GM12874 (cell line): ENCODE results near the gene KCP.

Experiments used
- TF ChIP-seq, protein P1 (sequence below): IDR thresholded peaks from 2 replicates; pipeline ENCODE4 v1.5.1; 2011; ENCODE audit warnings: low read depth, mild to moderate bottlenecking, control low read depth, low read length, moderate library complexity; ENCODE audit not compliant: insufficient read depth

The KCP gene

GRCh38 chr7:128903621-128904361 lies 6.7 kb downstream of the KCP start:
- TF ChIP-seq, protein P1, sequence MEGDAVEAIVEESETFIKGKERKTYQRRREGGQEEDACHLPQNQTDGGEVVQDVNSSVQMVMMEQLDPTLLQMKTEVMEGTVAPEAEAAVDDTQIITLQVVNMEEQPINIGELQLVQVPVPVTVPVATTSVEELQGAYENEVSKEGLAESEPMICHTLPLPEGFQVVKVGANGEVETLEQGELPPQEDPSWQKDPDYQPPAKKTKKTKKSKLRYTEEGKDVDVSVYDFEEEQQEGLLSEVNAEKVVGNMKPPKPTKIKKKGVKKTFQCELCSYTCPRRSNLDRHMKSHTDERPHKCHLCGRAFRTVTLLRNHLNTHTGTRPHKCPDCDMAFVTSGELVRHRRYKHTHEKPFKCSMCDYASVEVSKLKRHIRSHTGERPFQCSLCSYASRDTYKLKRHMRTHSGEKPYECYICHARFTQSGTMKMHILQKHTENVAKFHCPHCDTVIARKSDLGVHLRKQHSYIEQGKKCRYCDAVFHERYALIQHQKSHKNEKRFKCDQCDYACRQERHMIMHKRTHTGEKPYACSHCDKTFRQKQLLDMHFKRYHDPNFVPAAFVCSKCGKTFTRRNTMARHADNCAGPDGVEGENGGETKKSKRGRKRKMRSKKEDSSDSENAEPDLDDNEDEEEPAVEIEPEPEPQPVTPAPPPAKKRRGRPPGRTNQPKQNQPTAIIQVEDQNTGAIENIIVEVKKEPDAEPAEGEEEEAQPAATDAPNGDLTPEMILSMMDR = no peak

DNA sequence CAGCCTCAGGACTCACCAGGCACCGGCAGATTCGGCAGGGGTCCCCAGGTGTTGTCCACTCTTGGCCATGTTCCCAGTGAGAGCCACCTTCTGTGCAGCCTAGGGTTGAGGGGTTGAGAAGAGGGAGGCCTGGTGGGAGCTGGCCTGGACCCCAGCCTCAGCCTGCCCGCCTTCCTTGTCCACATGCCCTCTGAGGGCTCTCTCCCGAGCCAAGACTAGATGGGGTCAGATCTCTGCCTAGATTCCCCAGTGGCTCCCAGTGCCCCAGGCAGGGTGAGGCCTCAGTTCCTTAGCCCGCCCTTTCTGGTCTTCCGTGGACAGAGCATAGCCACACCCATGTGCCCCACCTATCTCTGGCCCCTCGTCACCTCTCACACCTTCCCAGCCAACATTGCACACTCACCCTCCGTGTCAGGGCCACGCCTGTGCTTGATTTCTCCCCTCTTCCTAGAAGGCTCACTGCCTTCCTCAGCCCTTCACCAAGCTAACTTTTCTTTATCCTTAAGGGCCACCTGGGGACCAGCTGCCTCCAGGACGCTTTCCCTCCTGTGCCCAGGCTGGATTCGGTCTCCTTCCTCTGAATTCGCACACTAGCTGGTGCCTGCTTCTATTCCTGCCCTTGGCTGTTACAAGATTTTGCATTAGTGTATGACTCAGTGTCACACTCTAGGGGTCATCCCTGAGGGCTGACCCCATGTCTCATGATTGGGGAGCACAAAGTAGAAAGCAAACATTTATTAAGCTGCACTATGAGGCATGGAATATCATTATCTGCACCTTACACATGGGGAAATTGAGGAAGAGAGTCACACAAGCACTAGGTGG lies 7.5 kb downstream of the KCP start:
- TF ChIP-seq, protein P1 = no peak

DNA sequence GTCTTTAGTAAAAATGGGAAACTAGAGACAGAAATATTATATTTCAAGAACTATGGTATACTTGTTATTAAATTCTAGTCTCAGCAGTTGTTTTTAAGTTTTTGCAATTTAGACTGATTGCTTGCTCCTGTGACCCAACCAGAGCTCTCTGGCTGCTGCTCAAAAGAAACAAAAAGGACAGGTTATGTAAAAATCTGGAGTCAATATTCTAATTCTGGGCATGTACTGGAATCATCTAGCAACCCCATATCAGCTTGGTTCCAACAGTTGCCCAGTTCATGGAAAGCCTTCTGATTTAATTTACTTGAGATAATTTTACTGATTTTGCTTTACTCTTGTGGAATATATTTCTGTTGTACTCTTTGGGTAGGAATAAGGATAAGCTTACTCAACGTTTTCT lies 10.3 kb downstream of the KCP start:
- TF ChIP-seq, protein P1 = no peak

DNA sequence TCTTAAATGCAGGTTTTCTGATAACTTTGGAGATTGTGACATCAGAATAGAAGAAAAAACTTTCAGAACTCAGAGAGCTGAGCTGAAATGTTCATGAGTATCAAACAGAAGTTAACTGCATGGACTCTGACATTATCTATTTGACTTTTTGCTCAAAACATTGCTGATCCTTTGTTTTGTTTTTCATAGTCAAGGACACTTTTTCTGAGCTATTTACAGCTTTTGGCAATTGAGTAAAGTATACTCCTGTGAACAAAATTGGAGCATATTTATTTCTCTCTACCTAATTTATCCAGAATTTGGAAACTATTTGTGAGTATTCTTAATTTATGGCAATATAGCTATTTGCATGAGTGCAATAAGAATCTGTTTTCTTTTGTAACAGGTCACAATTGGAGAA lies 11.1 kb downstream of the KCP start:
- TF ChIP-seq, protein P1 = no peak

- TF ChIP-seq, protein P1 = no peak
These were observed 15.2 kb downstream of the KCP start for GRCh38 chr7:128895320-128895719.

- TF ChIP-seq, protein P1 = no peak
These were observed 16.4 kb downstream of the KCP start for GRCh38 chr7:128894101-128894440.

GRCh38 chr7:128893251-128894100 lies 17.0 kb downstream of the KCP start:
- TF ChIP-seq, protein P1 = no peak
